ENCODE measurements around the gene PAIP2.

Gene PAIP2

DNA sequence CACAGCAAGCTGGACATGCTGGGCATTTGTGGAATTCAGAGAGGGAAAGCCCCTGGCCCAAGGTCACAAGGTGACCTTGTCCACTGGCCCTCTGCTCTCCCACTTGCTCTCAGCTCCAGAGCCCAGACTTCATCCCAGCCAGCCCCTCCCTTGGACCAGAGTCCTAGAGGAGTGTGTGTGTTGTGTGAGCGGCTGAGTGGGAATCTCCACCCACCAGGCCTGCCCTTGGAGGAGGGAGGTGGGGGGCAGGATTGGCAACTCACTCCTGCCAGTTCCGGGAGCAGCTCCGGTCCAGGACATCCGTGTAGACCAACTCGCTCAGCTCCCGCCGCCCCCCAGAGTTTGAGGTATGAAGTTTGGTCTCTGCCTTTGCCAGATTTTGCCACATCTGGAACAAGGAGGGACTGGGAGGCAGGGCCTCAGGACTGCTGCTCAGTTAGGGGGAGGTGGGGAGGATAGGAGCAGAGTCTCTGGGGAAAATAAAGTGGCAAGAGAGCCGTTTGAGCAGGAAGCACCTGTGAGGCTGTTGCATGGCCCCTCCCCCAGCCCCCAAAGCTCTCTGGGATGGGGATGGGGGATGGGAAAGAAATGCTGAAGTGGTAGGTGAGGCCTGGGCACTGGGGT is 46.7 kb downstream of the PAIP2 start:
- peaks cover 69% of the 10 kb centered on the region for H3K4me1 ChIP-seq (ENCODE audit: low read depth, poor library complexity, severe bottlenecking)
- H3K27me3 ChIP-seq (ENCODE audit: insufficient read depth, low read depth): no peaks in the 10 kb centered on the region
- H3K36me3 ChIP-seq (ENCODE audit: insufficient read depth): no peaks in the 10 kb centered on the region
- peak overlapping the region; percentile 93 for H3K9ac ChIP-seq
- H3K79me2 ChIP-seq (ENCODE audit: insufficient read depth, low read depth): peaks cover 57% of the 10 kb centered on the region
- H3K4me3 ChIP-seq (IDR thresholded peaks at IDR 0.05; ENCODE audit: insufficient read depth, low read depth, low read length): no peak overlapping the region
- no peaks in the 10 kb centered on the region for H4K20me1 ChIP-seq (ENCODE audit: insufficient read depth)
- peak overlapping the region; percentile 89 for H3K27ac ChIP-seq
- H2AFZ ChIP-seq (ENCODE audit: low read depth): no peak overlapping the region
- H3K4me2 ChIP-seq: peak overlapping the region; percentile 87
- TF ChIP-seq, protein P1, sequence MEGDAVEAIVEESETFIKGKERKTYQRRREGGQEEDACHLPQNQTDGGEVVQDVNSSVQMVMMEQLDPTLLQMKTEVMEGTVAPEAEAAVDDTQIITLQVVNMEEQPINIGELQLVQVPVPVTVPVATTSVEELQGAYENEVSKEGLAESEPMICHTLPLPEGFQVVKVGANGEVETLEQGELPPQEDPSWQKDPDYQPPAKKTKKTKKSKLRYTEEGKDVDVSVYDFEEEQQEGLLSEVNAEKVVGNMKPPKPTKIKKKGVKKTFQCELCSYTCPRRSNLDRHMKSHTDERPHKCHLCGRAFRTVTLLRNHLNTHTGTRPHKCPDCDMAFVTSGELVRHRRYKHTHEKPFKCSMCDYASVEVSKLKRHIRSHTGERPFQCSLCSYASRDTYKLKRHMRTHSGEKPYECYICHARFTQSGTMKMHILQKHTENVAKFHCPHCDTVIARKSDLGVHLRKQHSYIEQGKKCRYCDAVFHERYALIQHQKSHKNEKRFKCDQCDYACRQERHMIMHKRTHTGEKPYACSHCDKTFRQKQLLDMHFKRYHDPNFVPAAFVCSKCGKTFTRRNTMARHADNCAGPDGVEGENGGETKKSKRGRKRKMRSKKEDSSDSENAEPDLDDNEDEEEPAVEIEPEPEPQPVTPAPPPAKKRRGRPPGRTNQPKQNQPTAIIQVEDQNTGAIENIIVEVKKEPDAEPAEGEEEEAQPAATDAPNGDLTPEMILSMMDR (conservative IDR thresholded peaks at IDR 0.05; ENCODE audit: low read depth, low read length): no peak

DNA sequence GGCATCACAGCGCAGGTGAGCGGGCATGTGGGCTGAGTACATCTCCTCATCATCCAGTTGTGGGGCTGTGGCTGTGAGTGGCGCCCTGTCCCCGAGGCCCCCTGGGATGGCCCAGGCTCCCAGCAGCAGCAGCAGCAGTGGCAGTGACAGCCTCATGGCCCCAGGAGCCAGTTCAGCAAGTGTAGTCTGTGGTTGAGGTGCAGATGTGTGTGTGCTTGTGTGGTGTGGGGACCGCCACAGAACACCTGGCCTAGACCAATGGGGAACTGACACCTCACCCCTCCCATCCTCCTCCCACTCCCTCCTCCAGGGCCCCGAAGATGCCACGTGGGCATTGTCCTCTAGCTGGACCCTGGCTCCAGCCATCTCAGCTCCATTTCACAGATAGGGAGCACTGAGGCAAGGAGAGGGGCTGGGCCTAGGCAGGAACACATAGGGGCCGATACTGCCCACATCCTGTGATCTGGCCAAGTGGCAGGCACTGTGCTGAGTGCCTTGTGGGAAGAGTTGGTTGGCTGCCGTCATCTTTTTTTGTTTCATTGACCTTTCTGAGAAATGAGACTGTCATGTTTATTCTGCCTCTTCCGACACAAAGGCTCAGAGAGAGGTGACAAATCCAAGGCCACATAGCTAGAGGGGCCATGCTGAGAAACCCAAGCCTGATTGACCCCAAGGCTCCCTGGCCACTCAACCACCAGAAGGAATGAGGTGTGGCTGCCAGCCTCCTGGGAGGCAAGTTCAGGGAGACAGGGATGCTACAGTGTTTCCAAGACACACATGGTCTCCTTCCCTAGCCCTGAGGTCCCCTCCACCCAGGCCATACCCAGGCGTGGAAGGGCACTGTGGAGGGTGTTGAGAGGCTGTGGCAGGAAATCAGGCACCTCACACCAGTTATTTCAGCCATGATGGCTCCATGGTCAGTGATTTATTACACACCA is 48.3 kb downstream of the PAIP2 start, which contains the start of gene MZB1:
Gene MZB1, minus strand, starts transcription at position 213 of the 938 bp plus-strand sequence. Its CDS starts 57 bp downstream, at position 156.
- peaks cover 73% of the 10 kb centered on the region for H3K79me2 ChIP-seq (ENCODE audit: insufficient read depth, low read depth)
- no peak within 1 kb of the TSS for H2AFZ ChIP-seq (ENCODE audit: low read depth)
- peak within 1 kb of the TSS; percentile 87 for H3K4me2 ChIP-seq
- TF ChIP-seq, protein P1 (conservative IDR thresholded peaks at IDR 0.05; ENCODE audit: low read depth, low read length): no peak
- H3K4me3 ChIP-seq (IDR thresholded peaks at IDR 0.05; ENCODE audit: insufficient read depth, low read depth, low read length): no peak within 1 kb of the TSS
- H3K27ac ChIP-seq: peak within 1 kb of the TSS; percentile 89
- no peaks in the 10 kb centered on the region for H3K36me3 ChIP-seq (ENCODE audit: insufficient read depth)
- peak within 1 kb of the TSS; percentile 93 for H3K9ac ChIP-seq
- H4K20me1 ChIP-seq (ENCODE audit: insufficient read depth): no peaks in the 10 kb centered on the region
- no peaks in the 10 kb centered on the region for H3K27me3 ChIP-seq (ENCODE audit: insufficient read depth, low read depth)
- peaks cover 52% of the 10 kb centered on the region for H3K4me1 ChIP-seq (ENCODE audit: low read depth, poor library complexity, severe bottlenecking)

DNA sequence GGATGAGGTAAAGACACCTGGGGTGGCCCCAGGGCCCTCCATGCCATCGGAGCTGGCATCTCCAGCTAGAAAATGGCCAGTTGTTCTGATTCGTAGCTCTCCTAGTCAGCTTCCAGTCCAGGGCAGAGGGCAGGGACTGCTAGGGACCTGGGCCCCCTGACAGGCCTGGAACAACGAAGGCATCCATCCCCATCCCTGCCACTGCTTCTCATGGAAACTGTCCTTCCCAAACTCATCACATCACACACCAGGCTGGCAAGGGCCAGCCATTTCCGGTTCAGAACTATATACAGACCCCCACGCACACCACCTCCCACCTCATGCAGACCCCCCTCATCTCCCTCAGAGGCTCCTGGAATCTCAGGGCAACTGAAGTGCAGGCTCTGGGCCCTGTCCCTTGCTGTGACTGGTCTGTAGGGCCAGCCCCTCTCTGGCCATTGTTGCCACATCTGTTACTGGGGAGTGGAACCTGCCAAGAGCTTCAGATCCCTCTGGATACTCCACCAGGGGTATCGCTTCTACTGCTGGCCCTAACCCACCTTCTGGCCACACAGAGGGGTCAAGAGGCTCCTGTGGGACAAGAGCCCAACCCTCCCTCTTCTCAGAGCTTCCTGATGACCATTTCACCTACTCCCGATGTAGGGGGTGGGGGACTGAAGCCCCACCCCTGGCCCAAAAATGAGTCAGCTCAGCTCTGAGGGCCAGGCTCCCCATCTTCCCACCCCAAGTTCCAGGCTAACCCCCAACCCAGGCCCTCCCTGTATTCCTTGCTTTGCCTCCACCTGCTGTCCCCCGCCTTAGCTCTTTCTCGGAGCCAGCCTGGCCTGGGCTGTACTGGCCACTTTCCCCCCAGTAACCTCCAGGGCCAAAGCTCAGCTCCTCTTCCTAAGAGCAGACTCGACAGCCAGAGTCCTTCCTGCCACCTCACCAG is 49.2 kb downstream of the PAIP2 start:
- peaks cover 76% of the 10 kb centered on the region for H3K79me2 ChIP-seq (ENCODE audit: insufficient read depth, low read depth)
- peak overlapping the region; percentile 89 for H3K27ac ChIP-seq
- no peaks in the 10 kb centered on the region for H3K27me3 ChIP-seq (ENCODE audit: insufficient read depth, low read depth)

More for the DNA sequence above, 49.2 kb downstream of the PAIP2 start:
- H3K36me3 ChIP-seq (ENCODE audit: insufficient read depth): no peaks in the 10 kb centered on the region
- no peak overlapping the region for H3K4me3 ChIP-seq (IDR thresholded peaks at IDR 0.05; ENCODE audit: insufficient read depth, low read depth, low read length)
- peak overlapping the region; percentile 93 for H3K9ac ChIP-seq
- no peaks in the 10 kb centered on the region for H4K20me1 ChIP-seq (ENCODE audit: insufficient read depth)
- TF ChIP-seq, protein P1 (conservative IDR thresholded peaks at IDR 0.05; ENCODE audit: low read depth, low read length): no peak
- H3K4me1 ChIP-seq (ENCODE audit: low read depth, poor library complexity, severe bottlenecking): peaks cover 51% of the 10 kb centered on the region
- H2AFZ ChIP-seq (ENCODE audit: low read depth): peak overlapping the region; percentile 63; the same call in 1 of the 2 replicates
- H3K4me2 ChIP-seq: peak overlapping the region; percentile 87

All from KMS-11 (cell line).